ENCODE results near the gene ARHGEF7.

GRCh38 chr13:111171112-111171511, 56.0 kb downstream of the ARHGEF7 start:
- TF ChIP-seq, protein P1, sequence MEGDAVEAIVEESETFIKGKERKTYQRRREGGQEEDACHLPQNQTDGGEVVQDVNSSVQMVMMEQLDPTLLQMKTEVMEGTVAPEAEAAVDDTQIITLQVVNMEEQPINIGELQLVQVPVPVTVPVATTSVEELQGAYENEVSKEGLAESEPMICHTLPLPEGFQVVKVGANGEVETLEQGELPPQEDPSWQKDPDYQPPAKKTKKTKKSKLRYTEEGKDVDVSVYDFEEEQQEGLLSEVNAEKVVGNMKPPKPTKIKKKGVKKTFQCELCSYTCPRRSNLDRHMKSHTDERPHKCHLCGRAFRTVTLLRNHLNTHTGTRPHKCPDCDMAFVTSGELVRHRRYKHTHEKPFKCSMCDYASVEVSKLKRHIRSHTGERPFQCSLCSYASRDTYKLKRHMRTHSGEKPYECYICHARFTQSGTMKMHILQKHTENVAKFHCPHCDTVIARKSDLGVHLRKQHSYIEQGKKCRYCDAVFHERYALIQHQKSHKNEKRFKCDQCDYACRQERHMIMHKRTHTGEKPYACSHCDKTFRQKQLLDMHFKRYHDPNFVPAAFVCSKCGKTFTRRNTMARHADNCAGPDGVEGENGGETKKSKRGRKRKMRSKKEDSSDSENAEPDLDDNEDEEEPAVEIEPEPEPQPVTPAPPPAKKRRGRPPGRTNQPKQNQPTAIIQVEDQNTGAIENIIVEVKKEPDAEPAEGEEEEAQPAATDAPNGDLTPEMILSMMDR (conservative IDR thresholded peaks at IDR 0.05; ENCODE audit: low read depth in 2 of 2): no peak
- TF ChIP-seq EZH2phosphoT487 (IDR thresholded peaks at IDR 0.05; ENCODE audit: unreplicated experiment): no peak
- TF ChIP-seq POLR2AphosphoS5 (IDR thresholded peaks at IDR 0.05; ENCODE audit: low read depth): no peak
- no peak for TF ChIP-seq EZH2 (IDR thresholded peaks at IDR 0.05; ENCODE audit: low read depth, unreplicated experiment)
- TF ChIP-seq, protein P2, sequence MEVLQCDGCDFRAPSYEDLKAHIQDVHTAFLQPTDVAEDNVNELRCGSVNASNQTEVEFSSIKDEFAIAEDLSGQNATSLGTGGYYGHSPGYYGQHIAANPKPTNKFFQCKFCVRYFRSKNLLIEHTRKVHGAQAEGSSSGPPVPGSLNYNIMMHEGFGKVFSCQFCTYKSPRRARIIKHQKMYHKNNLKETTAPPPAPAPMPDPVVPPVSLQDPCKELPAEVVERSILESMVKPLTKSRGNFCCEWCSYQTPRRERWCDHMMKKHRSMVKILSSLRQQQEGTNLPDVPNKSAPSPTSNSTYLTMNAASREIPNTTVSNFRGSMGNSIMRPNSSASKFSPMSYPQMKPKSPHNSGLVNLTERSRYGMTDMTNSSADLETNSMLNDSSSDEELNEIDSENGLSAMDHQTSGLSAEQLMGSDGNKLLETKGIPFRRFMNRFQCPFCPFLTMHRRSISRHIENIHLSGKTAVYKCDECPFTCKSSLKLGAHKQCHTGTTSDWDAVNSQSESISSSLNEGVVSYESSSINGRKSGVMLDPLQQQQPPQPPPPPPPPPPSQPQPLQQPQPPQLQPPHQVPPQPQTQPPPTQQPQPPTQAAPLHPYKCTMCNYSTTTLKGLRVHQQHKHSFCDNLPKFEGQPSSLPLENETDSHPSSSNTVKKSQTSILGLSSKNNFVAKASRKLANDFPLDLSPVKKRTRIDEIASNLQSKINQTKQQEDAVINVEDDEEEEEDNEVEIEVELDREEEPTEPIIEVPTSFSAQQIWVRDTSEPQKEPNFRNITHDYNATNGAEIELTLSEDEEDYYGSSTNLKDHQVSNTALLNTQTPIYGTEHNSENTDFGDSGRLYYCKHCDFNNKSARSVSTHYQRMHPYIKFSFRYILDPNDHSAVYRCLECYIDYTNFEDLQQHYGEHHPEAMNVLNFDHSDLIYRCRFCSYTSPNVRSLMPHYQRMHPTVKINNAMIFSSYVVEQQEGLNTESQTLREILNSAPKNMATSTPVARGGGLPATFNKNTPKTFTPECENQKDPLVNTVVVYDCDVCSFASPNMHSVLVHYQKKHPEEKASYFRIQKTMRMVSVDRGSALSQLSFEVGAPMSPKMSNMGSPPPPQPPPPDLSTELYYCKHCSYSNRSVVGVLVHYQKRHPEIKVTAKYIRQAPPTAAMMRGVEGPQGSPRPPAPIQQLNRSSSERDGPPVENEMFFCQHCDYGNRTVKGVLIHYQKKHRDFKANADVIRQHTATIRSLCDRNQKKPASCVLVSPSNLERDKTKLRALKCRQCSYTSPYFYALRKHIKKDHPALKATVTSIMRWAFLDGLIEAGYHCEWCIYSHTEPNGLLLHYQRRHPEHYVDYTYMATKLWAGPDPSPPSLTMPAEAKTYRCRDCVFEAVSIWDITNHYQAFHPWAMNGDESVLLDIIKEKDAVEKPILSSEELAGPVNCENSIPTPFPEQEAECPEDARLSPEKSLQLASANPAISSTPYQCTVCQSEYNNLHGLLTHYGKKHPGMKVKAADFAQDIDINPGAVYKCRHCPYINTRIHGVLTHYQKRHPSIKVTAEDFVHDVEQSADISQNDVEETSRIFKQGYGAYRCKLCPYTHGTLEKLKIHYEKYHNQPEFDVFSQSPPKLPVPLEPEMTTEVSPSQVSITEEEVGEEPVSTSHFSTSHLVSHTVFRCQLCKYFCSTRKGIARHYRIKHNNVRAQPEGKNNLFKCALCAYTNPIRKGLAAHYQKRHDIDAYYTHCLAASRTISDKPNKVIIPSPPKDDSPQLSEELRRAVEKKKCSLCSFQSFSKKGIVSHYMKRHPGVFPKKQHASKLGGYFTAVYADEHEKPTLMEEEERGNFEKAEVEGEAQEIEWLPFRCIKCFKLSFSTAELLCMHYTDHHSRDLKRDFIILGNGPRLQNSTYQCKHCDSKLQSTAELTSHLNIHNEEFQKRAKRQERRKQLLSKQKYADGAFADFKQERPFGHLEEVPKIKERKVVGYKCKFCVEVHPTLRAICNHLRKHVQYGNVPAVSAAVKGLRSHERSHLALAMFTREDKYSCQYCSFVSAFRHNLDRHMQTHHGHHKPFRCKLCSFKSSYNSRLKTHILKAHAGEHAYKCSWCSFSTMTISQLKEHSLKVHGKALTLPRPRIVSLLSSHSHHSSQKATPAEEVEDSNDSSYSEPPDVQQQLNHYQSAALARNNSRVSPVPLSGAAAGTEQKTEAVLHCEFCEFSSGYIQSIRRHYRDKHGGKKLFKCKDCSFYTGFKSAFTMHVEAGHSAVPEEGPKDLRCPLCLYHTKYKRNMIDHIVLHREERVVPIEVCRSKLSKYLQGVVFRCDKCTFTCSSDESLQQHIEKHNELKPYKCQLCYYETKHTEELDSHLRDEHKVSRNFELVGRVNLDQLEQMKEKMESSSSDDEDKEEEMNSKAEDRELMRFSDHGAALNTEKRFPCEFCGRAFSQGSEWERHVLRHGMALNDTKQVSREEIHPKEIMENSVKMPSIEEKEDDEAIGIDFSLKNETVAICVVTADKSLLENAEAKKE (CRISPR knock-in tag; IDR thresholded peaks at IDR 0.05): no peak
- TF ChIP-seq, protein P3, sequence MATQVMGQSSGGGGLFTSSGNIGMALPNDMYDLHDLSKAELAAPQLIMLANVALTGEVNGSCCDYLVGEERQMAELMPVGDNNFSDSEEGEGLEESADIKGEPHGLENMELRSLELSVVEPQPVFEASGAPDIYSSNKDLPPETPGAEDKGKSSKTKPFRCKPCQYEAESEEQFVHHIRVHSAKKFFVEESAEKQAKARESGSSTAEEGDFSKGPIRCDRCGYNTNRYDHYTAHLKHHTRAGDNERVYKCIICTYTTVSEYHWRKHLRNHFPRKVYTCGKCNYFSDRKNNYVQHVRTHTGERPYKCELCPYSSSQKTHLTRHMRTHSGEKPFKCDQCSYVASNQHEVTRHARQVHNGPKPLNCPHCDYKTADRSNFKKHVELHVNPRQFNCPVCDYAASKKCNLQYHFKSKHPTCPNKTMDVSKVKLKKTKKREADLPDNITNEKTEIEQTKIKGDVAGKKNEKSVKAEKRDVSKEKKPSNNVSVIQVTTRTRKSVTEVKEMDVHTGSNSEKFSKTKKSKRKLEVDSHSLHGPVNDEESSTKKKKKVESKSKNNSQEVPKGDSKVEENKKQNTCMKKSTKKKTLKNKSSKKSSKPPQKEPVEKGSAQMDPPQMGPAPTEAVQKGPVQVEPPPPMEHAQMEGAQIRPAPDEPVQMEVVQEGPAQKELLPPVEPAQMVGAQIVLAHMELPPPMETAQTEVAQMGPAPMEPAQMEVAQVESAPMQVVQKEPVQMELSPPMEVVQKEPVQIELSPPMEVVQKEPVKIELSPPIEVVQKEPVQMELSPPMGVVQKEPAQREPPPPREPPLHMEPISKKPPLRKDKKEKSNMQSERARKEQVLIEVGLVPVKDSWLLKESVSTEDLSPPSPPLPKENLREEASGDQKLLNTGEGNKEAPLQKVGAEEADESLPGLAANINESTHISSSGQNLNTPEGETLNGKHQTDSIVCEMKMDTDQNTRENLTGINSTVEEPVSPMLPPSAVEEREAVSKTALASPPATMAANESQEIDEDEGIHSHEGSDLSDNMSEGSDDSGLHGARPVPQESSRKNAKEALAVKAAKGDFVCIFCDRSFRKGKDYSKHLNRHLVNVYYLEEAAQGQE (IDR thresholded peaks at IDR 0.05; ENCODE audit: unreplicated experiment): no peak
- TF ChIP-seq JUNB (IDR thresholded peaks at IDR 0.05; ENCODE audit: unreplicated experiment): no peak
- no peak for TF ChIP-seq NANOG (IDR thresholded peaks at IDR 0.05; ENCODE audit: borderline replicate concordance)
- TF ChIP-seq CREB1 (CRISPR knock-in tag; IDR thresholded peaks at IDR 0.05; ENCODE audit: low read depth): no peak

All from GM23338 (cell line).